Stimulated activated CD8-positive, alpha-beta memory T cell treated with anti-CD3 and anti-CD28 coated beads, Interleukin-12 subunit alpha, Interleukin-12 subunit beta, amount 100 ng/mL, for 4 hours (primary cell): ENCODE measurements around the gene USB1.

ENCODE experiments used
- DNase-seq: peaks from one replicate; pipeline ENCODE4 v3.0.0-alpha.2; 2020; ENCODE audit warnings: low read depth

The USB1 gene

GRCh38 chr16:58034774-58035173, 33.6 kb downstream of the USB1 start:
- no peak for DNase-seq

GRCh38 chr16:58035356-58036170, 34.4 kb downstream of the USB1 start:
- no peak for DNase-seq

GRCh38 chr16:58036943-58037342, 35.7 kb downstream of the USB1 start:
- no peak for DNase-seq

GRCh38 chr16:58037365-58038057, 36.3 kb downstream of the USB1 start:
- no peak for DNase-seq

GRCh38 chr16:58038219-58038641, 37.0 kb downstream of the USB1 start:
- DNase-seq, result no peak

GRCh38 chr16:58039829-58040495, 38.8 kb downstream of the USB1 start:
- DNase-seq, result no peak

- DNase-seq, result no peak
Observed at GRCh38 chr16:58040496-58040846, 39.3 kb downstream of the USB1 start.

GRCh38 chr16:58040945-58041627, 39.9 kb downstream of the USB1 start:
- no peak for DNase-seq

- no peak for DNase-seq
Observed at GRCh38 chr16:58041628-58041955, 40.4 kb downstream of the USB1 start.

- no peak for DNase-seq
Observed at GRCh38 chr16:58042001-58042885, 41.0 kb downstream of the USB1 start.

GRCh38 chr16:58042886-58043515, 41.8 kb downstream of the USB1 start:
- no peak for DNase-seq

GRCh38 chr16:58043571-58044155, 42.5 kb downstream of the USB1 start:
- DNase-seq, result no peak

- DNase-seq, result no peak
Observed at GRCh38 chr16:58044266-58045019, 43.2 kb downstream of the USB1 start.

- DNase-seq, result no peak
Observed at GRCh38 chr16:58045096-58045495, 43.9 kb downstream of the USB1 start.

- DNase-seq, result no peak
Observed at GRCh38 chr16:58046054-58046881, 45.1 kb downstream of the USB1 start.

- DNase-seq, result no peak
Observed at GRCh38 chr16:58046936-58047335, 45.7 kb downstream of the USB1 start.

- no peak for DNase-seq
Observed at GRCh38 chr16:58047557-58048348, 46.5 kb downstream of the USB1 start.
